Skin of body (tissue), 2 donors: ENCODE measurements around the gene CACNA2D1. TPM values are rescaled to one million over a fixed set of nuclear protein-coding genes. Genes with fewer than 3 reads are reported as not detected.
"Not testable (repeated sequence)": the region's sequence is repeated elsewhere in the genome, so short reads cannot be mapped to it uniquely, and the experiment has no call there.

Experiments
- DNase-seq: peaks from one replicate; lab custom pipeline; 2025; lab: John Stamatoyannopoulos, UW
- total RNA-seq: library from RNA; depleted of rRNA; stranded (reverse); fragments of >200 nt; gene quantifications from one replicate; pipeline ENCODE4 v1.2.3, GENCODE V29; 2014

Gene CACNA2D1
- total RNA-seq, 1 donor from 2014 or later: 54.4 TPM

DNA sequence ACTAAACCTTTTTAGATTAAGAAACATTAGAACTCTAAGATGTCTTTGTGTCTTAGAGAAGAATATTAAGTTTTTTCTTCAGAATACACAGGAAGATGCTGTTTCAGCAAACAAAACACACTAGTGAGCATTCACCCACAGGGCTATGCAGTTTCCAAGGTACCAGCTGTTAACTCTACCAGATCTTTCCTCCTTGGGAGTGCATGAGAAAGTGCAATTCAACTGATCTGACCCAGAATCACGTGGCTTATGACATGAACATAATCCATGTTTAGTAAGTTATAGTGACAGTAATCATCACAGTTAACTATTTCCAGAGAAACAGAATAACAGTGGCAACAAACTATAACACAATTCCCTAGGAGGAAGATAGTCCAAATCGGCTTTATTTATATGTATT is 270.7 kb downstream of the CACNA2D1 start:
- DNase-seq: no peak

DNA sequence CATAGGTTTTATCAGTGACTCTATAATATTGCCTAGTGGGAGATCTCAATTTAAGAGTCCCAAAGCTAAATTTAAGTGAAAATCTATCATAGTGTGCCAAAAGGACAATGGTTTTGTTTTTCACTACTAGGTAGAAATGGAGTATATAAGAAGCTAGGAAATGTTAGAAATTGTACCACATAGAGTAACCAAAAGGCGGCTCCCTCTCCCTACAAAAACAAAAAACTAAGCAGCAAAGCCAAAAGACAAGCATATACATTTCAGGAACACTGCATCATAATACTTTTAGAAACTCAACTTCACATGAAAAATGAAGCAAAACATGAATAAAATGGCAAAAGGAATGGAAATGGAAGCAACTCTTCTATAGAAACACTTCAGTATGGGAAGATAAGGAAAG is 271.6 kb downstream of the CACNA2D1 start:
- no peak for DNase-seq

DNA sequence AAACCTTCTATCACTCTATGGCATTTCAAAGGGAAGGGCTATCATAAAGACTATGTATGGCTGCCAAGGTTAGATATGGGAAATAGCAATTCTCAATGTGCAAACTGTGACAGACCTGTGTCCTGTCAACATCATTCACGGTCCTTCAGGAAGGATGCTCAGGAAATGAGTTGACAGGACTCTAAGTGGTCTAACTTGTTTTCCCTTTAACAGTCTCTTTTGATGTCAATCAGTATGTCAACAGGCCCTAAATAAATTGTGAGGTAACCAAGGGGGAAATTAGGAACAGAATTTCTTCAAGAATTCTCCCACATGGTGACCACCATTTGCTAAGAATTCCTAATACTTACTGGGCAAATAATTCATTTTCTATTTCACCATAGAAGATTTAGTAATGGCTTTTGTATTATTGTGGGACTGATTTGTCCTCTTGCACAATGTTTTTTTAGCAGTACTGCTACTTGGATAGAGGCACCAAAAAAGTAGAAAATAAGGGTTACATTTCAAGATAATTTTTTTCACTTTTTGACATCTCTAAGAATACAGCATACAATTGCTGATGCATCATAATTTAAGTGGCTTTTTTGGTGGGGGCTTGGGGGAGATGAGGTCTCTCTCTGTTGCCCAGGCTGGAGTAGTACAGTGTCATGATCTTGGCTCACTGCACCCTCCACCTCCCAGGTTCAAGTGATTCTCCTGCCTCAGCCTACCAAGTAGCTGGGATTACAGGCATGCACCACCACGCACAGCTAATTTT is 275.8 kb downstream of the CACNA2D1 start:
- no peak for DNase-seq

DNA sequence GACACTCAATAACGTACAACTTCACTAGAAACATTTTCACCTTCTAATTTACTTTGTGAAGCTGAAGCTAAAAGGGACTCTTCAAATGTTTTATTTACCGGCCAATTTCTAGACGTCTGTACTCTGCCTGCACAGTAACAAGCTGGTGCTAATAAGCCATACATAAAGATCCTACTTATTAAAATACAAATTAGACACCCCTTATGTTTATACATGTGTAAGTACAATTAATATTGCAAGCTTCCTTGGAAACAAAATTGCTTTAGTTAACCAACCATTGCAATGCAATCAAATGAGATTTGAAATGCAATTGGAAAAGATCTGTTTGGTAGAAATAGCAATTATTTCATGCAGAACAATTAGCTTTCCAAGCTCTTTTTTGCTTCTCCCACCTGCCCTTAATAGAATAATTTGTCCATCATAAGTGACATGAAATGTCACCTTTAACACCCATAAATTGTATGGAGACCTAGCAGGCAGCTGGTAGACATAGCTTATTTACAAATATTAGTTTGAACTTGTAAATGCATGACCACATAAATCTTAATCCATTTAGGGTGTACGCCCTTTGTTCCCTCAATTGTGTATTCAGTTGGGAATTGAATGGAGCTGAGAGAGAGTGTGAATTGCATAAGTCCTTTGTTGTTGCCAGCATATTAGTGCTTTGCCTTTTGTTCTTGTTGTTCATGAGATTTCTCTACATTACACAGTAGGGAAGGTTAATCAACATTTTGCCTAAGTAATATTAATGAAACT is 277.1 kb downstream of the CACNA2D1 start:
- DNase-seq: no peak

DNA sequence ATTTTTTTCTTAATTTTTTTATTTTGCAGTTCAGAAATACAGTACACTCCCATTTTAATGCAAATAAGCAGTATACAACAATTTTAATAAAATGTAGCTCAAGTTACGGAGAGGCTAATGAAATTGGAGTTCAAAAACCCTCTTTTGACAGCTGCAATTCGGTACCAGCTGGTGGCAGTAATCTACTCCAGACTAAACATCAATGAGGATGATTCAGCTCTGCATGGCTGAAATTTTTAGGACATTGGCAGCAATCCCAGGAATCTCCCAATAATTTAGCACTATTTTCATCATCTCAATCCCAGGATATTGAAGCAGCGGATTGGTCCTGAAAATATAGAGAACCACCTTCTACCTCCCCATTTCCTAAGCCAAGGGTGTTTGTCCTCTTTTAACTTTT is 278.8 kb downstream of the CACNA2D1 start:
- no peak for DNase-seq

DNA sequence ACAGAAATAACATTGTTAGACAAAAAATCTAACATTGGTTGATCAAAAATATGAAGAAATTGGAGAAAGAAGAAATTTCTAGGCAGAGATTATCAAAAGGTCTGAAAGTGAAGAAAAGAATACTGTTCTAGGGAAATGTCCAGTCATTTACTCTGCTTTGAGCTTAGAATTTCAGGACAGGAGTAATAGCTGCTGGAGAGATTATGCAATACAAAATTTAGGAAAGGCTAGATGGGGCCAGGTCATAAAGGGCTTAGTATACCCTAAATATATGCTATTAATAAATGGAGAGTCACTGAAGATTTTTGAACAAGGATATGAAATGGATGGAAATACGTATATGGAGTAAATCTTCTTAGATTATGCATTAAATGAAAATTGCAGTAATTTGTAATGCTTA is 279.2 kb downstream of the CACNA2D1 start:
- no peak for DNase-seq

DNA sequence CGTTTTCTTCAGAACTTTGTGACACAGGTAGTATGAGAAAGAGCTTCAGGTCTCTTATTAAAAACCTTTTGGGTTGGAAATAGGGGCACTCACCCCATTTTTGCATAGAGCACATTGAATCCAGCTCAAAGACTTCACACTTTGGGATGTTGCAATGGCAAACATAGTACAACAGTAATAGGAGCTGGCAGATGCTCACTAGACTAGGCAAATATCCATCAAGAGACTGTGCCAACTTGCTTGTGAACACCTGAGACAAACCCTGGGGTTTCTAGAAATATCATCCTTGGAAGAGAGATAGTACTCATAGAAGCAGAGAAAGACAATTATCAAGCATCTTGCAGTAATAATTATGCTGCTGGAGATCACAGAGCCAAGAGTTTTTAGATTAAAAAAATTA is 280.0 kb downstream of the CACNA2D1 start:
- no peak for DNase-seq

DNA sequence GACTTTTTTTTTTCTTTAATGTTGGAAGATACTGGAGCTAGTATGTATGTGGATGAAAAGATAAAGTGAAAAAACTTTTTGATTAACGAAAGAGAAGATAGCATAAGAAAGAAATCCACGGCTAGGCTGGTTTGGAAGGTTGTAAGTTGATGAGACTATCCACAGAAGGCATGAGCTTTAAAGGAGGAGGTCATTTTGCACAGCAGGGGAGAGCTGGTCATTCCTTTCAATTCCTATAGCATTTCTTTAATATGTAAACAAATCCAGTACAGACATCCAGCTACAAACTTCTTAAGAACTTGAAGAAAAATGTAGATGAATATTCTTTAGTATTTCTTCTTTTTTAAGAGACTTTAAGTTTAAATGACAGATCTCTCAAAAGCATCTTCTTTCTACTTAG is 281.3 kb downstream of the CACNA2D1 start:
- no peak for DNase-seq

DNA sequence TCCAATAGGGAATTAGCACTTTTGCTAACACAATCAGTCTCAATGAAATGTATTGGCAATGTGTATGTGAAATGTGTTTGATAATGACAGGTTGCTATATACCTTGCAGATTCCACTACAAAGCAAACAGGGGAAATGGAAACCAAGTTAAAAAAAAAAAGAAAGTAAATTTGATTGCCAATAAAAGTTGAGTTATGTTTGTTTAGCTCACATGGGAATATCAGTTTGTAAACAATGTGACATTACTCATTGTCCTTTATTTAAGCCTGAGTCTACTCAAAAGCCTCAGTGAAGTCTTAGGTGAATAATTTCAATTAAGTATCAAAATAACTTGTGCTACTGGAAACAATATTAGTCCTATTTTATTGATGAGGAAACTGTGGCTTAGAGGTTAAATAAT is 285.2 kb downstream of the CACNA2D1 start:
- no peak for DNase-seq

DNA sequence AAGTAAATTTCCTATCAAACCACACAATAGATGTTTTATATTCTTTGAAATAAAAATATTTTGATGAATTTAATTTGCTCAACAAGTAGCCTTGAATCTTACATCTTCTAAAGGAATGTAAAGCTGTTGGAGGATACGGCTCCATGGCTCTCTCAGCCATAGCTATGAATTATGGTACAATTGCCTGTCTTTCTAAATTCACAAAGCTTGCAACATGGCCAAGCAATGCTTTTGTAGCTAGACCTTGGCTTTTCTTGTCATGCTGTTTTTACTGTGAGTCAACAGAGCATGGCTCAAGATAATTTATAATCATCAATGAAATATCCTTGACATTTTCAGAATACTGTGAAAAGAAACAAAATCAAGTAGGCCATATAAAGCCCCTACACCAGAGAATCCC is 286.7 kb downstream of the CACNA2D1 start:
- no peak for DNase-seq

DNA sequence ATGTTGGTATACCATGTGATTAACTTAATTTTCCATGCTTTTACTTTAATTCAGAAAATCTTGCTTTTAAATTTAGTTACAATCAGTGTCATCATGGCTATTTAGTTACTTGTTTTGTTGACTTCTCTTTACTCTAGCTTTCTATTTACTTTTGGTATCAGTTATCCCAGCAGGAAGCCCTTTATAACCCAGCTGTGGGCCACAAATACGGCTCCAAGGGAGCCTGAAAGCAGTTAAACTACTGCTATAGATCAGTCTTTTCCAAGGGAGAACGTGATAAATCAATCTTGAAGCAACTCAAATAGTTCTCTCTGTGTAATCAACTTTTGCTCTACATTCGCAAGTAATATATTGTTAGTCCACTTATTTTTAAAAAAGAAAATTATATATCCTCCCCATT is 287.4 kb downstream of the CACNA2D1 start:
- no peak for DNase-seq

DNA sequence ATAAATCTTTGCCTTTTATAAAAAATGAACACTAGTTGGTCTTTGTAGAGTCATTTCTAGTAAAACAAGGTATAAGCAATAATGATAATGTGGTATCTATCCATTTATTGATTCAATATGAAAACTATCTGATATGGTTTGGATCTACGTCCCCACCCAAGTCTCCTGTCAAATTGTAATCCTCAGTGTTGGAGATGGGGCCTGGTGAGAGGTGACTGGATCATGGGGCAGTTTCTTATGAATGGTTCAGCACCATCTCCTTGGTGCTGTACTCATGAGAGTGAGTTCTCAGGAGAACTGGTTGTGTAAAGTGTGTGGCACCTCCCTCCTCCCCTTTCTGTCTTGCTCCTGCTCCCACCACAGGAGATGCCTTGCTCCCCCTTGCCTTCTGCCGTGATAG is 288.8 kb downstream of the CACNA2D1 start:
- DNase-seq: no peak

DNA sequence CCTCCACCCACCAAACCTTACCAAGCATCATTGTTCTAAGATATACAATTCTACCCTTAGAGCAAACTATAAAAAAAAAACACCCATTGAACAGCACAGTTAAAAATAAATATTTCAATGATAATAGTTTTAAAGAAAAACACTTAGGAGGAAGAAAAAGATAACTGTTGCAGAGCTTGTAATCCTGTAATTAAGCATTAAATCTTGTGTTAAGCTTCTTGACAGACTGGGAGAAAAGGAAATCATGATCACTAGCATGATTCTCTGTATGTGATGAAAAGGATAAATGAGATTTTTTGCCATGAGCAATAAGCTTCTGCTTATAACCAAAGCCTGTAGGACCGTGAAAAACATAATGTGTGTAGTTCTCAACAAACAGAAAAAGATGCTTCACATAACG is 289.8 kb downstream of the CACNA2D1 start:
- DNase-seq: no peak

DNA sequence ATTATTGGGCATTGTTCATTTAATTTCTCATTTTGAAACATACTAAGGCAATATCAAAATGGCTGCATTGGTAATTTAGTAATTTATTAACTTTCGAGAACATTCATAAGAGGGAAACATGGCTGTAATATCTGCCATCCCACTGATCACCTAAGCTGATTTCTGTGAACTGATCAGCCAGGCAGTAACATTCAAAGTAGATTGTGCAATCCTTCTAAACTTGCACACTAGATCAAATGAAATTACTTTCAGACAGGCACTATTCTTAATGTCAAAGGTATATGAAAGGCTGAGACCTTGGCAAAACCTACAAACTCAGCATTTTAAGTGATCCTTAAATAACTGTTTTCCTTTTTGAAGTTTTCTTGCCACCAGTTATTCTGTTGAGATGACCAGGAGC is 290.7 kb downstream of the CACNA2D1 start:
- DNase-seq: no peak

DNA sequence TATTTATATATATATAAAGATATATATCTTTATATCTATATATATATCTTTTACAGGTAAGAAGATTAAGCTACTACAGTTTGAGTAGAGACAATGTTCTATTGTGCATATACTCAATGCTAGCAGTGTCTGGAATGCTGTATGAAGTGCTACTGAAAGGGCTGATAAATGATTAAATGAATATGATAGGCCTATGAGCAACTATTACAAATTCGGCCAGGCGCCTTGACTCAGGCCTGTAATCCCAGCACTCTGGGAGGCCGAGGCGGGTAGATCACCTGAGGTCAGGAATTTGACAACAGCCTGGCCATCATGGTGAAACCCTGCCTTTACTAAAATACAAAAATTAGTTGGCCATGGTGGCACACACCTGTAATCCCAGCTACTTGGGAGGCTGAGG is 297.1 kb downstream of the CACNA2D1 start:
- no peak for DNase-seq

DNA sequence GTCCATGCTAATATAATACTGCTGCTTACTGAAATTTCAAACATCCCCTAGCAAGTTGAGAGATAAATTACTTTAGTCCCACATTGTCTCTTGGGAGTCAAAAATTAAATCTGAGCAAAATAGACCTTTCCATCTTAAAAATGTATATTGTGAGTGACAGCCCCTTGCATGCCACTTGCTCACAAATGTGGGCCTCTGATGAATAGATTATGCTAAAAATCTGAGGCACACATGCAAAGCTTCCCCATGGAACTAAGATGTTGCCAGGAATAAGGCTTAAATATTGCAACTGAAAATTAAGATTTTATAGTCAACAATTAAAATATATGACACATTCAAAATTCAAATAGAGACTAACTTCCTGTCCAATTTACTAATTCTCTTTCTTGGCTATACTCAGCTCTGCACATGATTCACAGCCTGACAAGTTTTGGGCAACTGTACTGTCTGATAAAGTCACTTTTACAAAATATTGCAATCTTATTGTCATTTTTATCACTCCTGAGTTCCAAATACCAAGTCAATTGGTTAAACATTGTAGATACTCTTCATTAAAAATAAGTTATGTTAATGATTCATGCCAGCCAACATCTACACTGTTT is 301.2 kb downstream of the CACNA2D1 start:
- no peak for DNase-seq

DNA sequence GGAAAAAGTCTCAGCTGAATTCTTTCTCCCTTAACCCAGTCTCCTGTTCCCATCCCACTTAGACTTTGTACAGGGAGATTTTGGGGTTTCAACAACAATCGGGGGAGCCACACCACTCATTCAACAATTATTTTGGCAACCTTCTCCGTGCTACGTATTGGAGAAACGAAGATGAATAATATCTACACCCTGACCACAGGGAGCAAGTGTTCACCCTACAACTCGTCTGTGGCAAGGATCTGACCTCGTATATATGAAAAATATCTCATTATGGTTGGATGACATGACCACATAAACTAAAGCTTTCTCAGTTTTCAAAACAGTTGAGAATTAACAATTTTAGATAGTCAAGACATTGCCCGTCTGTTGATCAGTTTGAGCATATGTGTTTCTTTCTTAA is 302.1 kb downstream of the CACNA2D1 start:
- no peak for DNase-seq

DNA sequence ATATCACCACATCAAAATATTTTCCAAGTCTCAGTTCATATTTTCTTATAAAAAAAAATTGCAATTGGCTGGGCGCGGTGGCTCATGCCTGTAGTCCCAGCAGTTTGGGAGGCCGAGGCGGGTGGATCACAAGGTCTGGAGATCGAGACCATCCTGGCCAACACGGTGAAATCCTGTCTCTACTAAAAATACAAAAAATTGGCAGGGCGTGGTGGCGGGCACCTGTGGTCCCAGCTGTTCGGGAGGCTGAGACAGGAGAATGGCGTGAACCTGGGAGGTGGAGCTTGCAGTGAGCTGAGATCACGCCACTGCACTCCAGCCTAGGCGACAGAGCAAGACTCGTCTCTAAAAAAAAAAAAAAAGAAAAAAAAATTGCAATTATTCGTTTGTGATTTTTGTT is 303.0 kb downstream of the CACNA2D1 start:
- not testable (repeated sequence) for DNase-seq

DNA sequence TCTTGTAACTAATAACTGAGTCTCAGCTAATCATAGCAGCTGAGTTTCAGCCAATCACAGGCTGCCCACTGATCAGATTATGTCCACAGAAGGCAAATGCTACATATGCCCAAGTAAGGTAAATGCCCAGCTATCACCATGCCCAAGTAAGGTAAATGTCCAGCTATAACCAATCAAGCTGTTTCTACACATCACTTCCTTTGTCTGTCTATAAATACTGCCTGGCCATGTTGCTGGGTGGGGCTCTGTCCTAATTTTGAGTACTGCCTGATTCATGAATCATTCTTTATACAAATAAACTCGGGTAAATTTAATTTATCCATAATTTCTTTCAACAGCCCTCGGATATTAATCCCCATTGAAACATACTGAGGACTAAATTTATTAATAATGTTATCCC is 312.4 kb downstream of the CACNA2D1 start:
- DNase-seq: no peak

DNA sequence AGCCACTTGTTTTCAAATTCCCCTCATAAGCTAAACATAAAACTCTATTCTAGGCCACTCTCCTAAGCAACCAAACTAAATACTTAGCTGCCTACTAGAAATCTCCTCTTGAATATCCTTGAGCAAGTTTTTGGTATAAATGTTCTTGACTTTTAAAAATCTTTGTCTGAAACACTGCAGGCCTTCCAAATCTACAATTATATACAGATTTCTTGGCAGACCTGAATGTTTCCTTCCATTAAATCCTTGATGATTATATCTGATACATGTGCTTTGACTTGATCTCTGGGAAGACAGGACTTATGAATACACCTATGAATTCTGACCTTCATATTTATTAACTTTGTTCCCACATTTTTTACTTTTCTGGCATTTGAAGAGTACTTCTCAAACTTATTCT is 314.5 kb downstream of the CACNA2D1 start:
- DNase-seq: no peak

DNA sequence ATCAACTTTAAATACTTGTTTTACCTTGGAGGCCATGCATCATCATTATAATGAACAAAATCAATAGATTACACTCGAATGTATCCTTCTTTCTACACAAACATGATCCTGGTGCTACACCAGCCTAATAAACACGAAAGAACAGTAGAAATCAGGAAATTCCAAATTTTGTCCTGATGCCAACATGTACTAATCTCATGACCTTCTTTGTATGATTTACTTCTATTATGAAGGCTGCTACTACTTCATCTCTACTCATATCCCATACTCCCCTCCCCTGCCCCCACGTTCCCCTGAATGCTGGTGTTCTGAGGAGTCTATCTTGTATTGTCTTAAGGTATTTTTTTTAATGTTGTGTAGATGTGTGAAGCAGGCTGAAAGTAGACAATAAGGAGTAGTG is 315.0 kb downstream of the CACNA2D1 start:
- DNase-seq: no peak

DNA sequence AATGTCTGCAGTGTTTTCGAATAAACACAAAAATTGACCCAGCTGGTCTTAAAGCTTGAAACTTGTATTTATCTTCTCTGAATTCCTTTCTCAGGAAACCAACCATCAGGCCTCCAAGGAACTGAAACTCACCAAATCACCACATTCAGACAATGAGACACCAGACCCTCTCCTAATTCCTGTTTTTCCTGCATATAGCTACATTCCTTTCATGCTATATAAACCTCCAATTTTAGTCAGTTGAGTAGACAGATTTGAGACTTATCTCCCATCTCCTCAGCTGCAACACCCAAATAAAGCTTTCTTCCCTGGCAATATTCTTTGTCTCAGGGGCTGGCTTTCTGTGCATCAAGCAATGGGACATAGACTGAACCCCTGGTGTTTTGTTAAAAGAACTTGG is 317.0 kb downstream of the CACNA2D1 start:
- no peak for DNase-seq

DNA sequence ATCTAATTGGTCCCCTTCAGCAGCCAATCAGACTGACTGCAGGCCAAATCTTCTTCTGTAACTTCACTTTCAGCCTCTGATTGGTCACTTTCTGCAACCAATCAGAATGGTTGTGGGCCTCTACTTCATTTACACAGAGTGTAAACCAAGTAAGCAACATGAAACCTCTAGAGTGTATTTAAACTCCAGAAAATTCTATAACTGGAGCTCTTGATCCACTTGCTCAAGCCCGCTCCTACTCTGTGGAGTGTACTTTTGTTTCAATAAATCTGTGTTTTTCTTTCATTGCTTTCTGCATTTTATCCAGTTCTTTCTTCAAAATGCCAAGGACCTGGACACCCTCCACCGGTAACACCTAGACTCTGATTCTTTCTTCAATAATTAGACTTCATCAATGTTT is 319.1 kb downstream of the CACNA2D1 start:
- DNase-seq: no peak
